IMR-90 (cell line): ENCODE measurements around the gene RHBDD2. TPM values are rescaled to one million over a fixed set of nuclear protein-coding genes. Genes with fewer than 3 reads are reported as not detected.
A peak's percentile ranks its signal among the peaks of the same experiment; 100 is the strongest.

Experiments
- ATAC-seq: fragments of 200-7000 bp; cut with Tn5 transposase; 2 replicates; pipeline ENCODE4 v1.9.1; 2020; ENCODE audit warnings: low read depth, mild to moderate bottlenecking, moderate library complexity
- BruUV-seq: library from RNA; stranded (reverse); fragments of 400-500 nt; replicated peaks from 2 replicates; lab custom pipeline; 2021; lab: Mats Ljungman, UMichigan
- CTCF ChIA-PET: fragments of 300-600 bp; formaldehyde crosslinking; extraction: SDS; loops from one replicate; lab custom pipeline; 2021; ENCODE audit warnings: antibody characterized with exemption; lab: Yijun Ruan, JAX
- POLR2A ChIA-PET: fragments of 300-600 bp; sonication (Branson Sonifier 250); formaldehyde crosslinking; loops from one replicate; lab custom pipeline; 2022; ENCODE audit warnings: antibody characterized with exemption; ENCODE audit not compliant: unreplicated experiment; lab: Charles Lee
- DNase-seq: peaks from one replicate; pipeline ENCODE4 v3.0.0; 2013
- H2AFZ ChIP-seq: replicated peaks from 2 replicates; pipeline ENCODE3; 2013; ENCODE audit warnings: low read length, mild to moderate bottlenecking; ENCODE audit not compliant: poor library complexity
- H2AK5ac ChIP-seq: 2 replicates; pipeline ENCODE4 v1.6.1; 2013; ENCODE audit warnings: low read depth, low read length, inconsistent platforms
- H2AK9ac ChIP-seq: replicated peaks from 2 replicates; pipeline ENCODE3; 2013; ENCODE audit warnings: mild to moderate bottlenecking, low read depth, low read length, moderate library complexity; ENCODE audit not compliant: poor library complexity
- H2BK120ac ChIP-seq: 2 replicates; pipeline ENCODE4 v1.6.1; 2013; ENCODE audit warnings: low read depth, low read length, inconsistent platforms
- H2BK15ac ChIP-seq: 3 replicates; pipeline ENCODE4 v1.6.1; 2013; ENCODE audit warnings: low read depth, low read length, inconsistent platforms
- H2BK20ac ChIP-seq: 2 replicates; pipeline ENCODE4 v1.6.1; 2013; ENCODE audit warnings: low read depth, mild to moderate bottlenecking, inconsistent platforms, low read length, moderate library complexity
- H2BK5ac ChIP-seq: 2 replicates; pipeline ENCODE4 v1.6.1; 2013; ENCODE audit warnings: mild to moderate bottlenecking, low read depth, low read length, inconsistent platforms; ENCODE audit not compliant: poor library complexity, severe bottlenecking
- H3K14ac ChIP-seq: replicated peaks from 2 replicates; pipeline ENCODE4 v1.6.1; 2013; ENCODE audit warnings: low read depth, low read length, inconsistent platforms
- H3K18ac ChIP-seq: 2 replicates; pipeline ENCODE4 v1.6.1; 2013; ENCODE audit warnings: low read depth, low read length, control low read depth
- H3K23ac ChIP-seq: 2 replicates; pipeline ENCODE4 v1.6.1; 2013; ENCODE audit warnings: low read depth, low read length, inconsistent platforms
- H3K27ac ChIP-seq: 2 replicates; pipeline ENCODE4 v1.5.1; 2013; ENCODE audit warnings: mild to moderate bottlenecking, control low read depth, low read length; ENCODE audit not compliant: insufficient read depth
- H3K27me3 ChIP-seq: 2 replicates; pipeline ENCODE4 v1.6.1; 2013; ENCODE audit warnings: low read length; ENCODE audit not compliant: control insufficient read depth, insufficient read depth
- H3K36me3 ChIP-seq: 2 replicates; pipeline ENCODE4 v1.6.1; 2013; ENCODE audit warnings: low read length, mixed read lengths; ENCODE audit not compliant: control insufficient read depth, insufficient read depth
- H3K4ac ChIP-seq: 2 replicates; pipeline ENCODE4 v1.6.1; 2013; ENCODE audit warnings: low read depth, low read length, inconsistent platforms
- H3K4me1 ChIP-seq: 2 replicates; pipeline ENCODE4 v1.6.1; 2013; ENCODE audit warnings: low read length, mixed read lengths; ENCODE audit not compliant: control insufficient read depth, insufficient read depth
- H3K4me2 ChIP-seq: 2 replicates; pipeline ENCODE4 v1.6.1; 2013; ENCODE audit warnings: low read depth, mild to moderate bottlenecking, control low read depth, low read length, moderate library complexity
- H3K4me3 ChIP-seq: 2 replicates; pipeline ENCODE4 v1.5.1; 2013; ENCODE audit warnings: low read depth, mild to moderate bottlenecking, control low read depth, low read length, moderate library complexity; ENCODE audit not compliant: insufficient read depth
- H3K56ac ChIP-seq: 2 replicates; pipeline ENCODE4 v1.6.1; 2013; ENCODE audit warnings: low read length, inconsistent platforms; ENCODE audit not compliant: insufficient read depth; ENCODE audit errors: extremely low read depth
- H3K79me1 ChIP-seq, 2 experiments: 2 replicates each; pipeline ENCODE4 v1.6.1; 2013; ENCODE audit warnings: low read length in 2 of 2, inconsistent platforms in 1 of 2, low read depth in 1 of 2
- H3K9ac ChIP-seq: 2 replicates; pipeline ENCODE4 v1.6.1; 2013; ENCODE audit warnings: low read depth, low read length, control low read depth
- H3K9me1 ChIP-seq: 2 replicates; pipeline ENCODE4 v1.6.1; 2013; ENCODE audit warnings: low read length, inconsistent platforms; ENCODE audit not compliant: insufficient read depth
- H3K9me3 ChIP-seq: 2 replicates; pipeline ENCODE4 v1.6.1; 2013; ENCODE audit warnings: low read length; ENCODE audit not compliant: control insufficient read depth, insufficient read depth
- H4K20me1 ChIP-seq: 2 replicates; pipeline ENCODE4 v1.6.1; 2013; ENCODE audit warnings: low read length, inconsistent platforms; ENCODE audit not compliant: insufficient read depth
- H4K5ac ChIP-seq: 2 replicates; pipeline ENCODE4 v1.6.1; 2013; ENCODE audit warnings: mild to moderate bottlenecking, low read depth, low read length, control low read depth
- H4K8ac ChIP-seq, 2 experiments: 2 replicates each; pipeline ENCODE4 v1.6.1; 2013; ENCODE audit warnings: low read depth in 2 of 2, low read length in 2 of 2, control low read depth in 1 of 2, inconsistent platforms in 1 of 2
- H4K91ac ChIP-seq: 2 replicates; pipeline ENCODE4 v1.6.1; 2013; ENCODE audit warnings: low read depth, low read length, inconsistent platforms; ENCODE audit not compliant: insufficient read depth
- BHLHE40 ChIP-seq: fragments of 150-350 bp; IDR thresholded peaks from 2 replicates; pipeline ENCODE4 v1.6.1; 2016; ENCODE audit warnings: mild to moderate bottlenecking, low read depth, low read length
- CEBPB ChIP-seq: IDR thresholded peaks from 2 replicates; pipeline ENCODE4 v1.6.1; 2012; ENCODE audit warnings: low read depth, low read length, improper control_type of control experiment
- FOS ChIP-seq: fragments of 150-350 bp; IDR thresholded peaks from 2 replicates; pipeline ENCODE4 v1.6.1; 2016; ENCODE audit warnings: low read depth, low read length
- MAFK ChIP-seq: IDR thresholded peaks from 2 replicates; pipeline ENCODE4 v1.6.1; 2012; ENCODE audit warnings: low read depth, low read length, improper control_type of control experiment
- MAZ ChIP-seq: IDR thresholded peaks from 2 replicates; pipeline ENCODE4 v1.6.1; 2012; ENCODE audit warnings: low read depth, mild to moderate bottlenecking, low read length, improper control_type of control experiment, moderate library complexity, borderline replicate concordance
- MXI1 ChIP-seq: IDR thresholded peaks from 2 replicates; pipeline ENCODE4 v1.6.1; 2012; ENCODE audit warnings: low read depth, mild to moderate bottlenecking, low read length, moderate library complexity, borderline replicate concordance
- NFE2L2 ChIP-seq: fragments of 150-350 bp; IDR thresholded peaks from 2 replicates; pipeline ENCODE4 v1.6.1; 2016; ENCODE audit warnings: low read depth, mild to moderate bottlenecking, low read length
- POLR2A ChIP-seq: IDR thresholded peaks from 2 replicates; pipeline ENCODE4 v1.6.1; 2012; ENCODE audit warnings: mild to moderate bottlenecking, low read depth, low read length
- RAD21 ChIP-seq: IDR thresholded peaks from 2 replicates; pipeline ENCODE4 v1.6.1; 2012; ENCODE audit warnings: low read length, improper control_type of control experiment
- RCOR1 ChIP-seq: IDR thresholded peaks from 2 replicates; pipeline ENCODE4 v1.6.1; 2012; ENCODE audit warnings: mild to moderate bottlenecking, low read length, improper control_type of control experiment; ENCODE audit not compliant: insufficient replicate concordance
- RFX5 ChIP-seq: IDR thresholded peaks from 2 replicates; pipeline ENCODE4 v1.8.0; 2012; ENCODE audit warnings: low read depth, mild to moderate bottlenecking, low read length, moderate library complexity
- SMC3 ChIP-seq: fragments of 150-350 bp; IDR thresholded peaks from 2 replicates; pipeline ENCODE4 v1.6.1; 2016; ENCODE audit warnings: low read depth, mild to moderate bottlenecking, antibody characterized with exemption, low read length, moderate library complexity
- WGBS, 2 experiments: methylation state at CpG; one replicate each; pipeline versions ENCODE4 v1.1.5 to v1.1.7; 2013; ENCODE audit warnings: missing lambda C conversion rate in 2 of 2; ENCODE audit not compliant: insufficient read length in 1 of 2; ENCODE audit errors: extremely low coverage in 2 of 2; 5-methylcytosine and 5-hydroxymethylcytosine counted together
- dilution Hi-C: fragments of 300-500 bp; cut with HindIII; formaldehyde crosslinking; loops from one replicate; pipeline ENCODE4 v1.14.3; 2018; ENCODE audit warnings: low sequenced_read_pairs; ENCODE audit not compliant: unreplicated experiment
- in situ Hi-C: fragments of 300-500 bp; cut with MboI; formaldehyde crosslinking; loops from 3 replicates; pipeline ENCODE4 v1.14.3; 2019; ENCODE audit warnings: low sequenced_read_pairs, inconsistent platforms, mixed read lengths
- intact Hi-C: fragments of 100-400 bp; cut with micrococcal nuclease; formaldehyde crosslinking; loops from 2 replicates; pipeline ENCODE4 v1.10.0; 2022
- polyA plus RNA-seq, 3 experiments: library from polyadenylated mRNA; depleted of rRNA; stranded (reverse); fragments of >200 nt; gene quantifications; 2 replicates each; pipeline ENCODE4 v1.2.3, GENCODE V29; 2012; ENCODE audit warnings: low replicate concordance in 1 of 3
- total RNA-seq: library from RNA; depleted of rRNA; stranded (reverse); fragments of >200 nt; gene quantifications from 2 replicates; pipeline ENCODE4 v1.2.3, GENCODE V29; 2012
- TF ChIP-seq, protein P1 (sequence below): fragments of 150-350 bp; IDR thresholded peaks from 2 replicates; pipeline ENCODE4 v1.6.1; 2017; ENCODE audit warnings: mild to moderate bottlenecking, antibody characterized with exemption, low read length, low read depth
- TF ChIP-seq, protein P2 (sequence below): conservative IDR thresholded peaks from 2 replicates; pipeline ENCODE4 v1.5.1; 2012; ENCODE audit warnings: mild to moderate bottlenecking, low read depth, low read length, improper control_type of control experiment
- TF ChIP-seq, protein P3 (sequence below): fragments of 150-350 bp; IDR thresholded peaks from 2 replicates; pipeline ENCODE4 v1.6.1; 2016; ENCODE audit warnings: low read depth, mild to moderate bottlenecking, low read length, moderate library complexity, borderline replicate concordance

RHBDD2 gene
- total and polyA plus RNA-seq, 2 of the 4 experiments (the other 2 are of a cell fraction) = 9.7 to 42.4 TPM

DNA sequence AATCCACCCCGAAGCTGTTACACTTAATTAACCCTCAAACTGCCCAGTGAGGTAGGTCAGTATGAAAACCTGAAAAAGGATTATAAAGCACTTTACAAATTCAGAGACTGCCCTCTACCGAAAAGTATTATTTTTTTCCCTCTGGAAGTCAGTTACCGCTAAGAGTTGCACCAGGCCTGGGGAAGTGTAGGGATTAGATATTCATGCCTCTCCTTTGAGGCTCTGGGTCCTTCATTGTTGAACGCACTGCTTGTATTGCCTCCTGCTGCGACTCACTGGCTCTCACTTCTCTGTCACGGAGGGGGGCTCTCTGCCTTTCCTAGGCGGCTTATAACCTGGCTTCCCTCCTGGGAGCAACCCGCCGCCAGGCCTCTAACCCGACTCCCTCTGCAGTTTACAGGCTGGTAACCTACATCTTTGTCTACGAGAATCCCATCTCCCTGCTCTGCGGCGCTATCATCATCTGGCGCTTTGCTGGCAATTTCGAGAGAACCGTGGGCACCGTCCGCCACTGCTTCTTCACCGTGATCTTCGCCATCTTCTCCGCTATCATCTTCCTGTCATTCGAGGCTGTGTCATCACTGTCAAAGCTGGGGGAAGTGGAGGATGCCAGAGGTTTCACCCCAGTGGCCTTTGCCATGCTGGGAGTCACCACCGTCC lies 2.7 kb downstream of the RHBDD2 start:
- WGBS, 2 experiments = 91% methylated on average over 16 of the region's 23 CpGs; no CpG with 5 or more reads in 1 of the 2 experiments

More for the DNA sequence above, 2.7 kb downstream of the RHBDD2 start:
- TF ChIP-seq BHLHE40 (no peak), FOS (no peak), SMC3 (no peak), RCOR1 (no peak), NFE2L2 (no peak), MAZ (no peak), MAFK (no peak), POLR2A (no peak), RAD21 (no peak), CEBPB (no peak), MXI1 (no peak), RFX5 (no peak)
- TF ChIP-seq, protein P1, sequence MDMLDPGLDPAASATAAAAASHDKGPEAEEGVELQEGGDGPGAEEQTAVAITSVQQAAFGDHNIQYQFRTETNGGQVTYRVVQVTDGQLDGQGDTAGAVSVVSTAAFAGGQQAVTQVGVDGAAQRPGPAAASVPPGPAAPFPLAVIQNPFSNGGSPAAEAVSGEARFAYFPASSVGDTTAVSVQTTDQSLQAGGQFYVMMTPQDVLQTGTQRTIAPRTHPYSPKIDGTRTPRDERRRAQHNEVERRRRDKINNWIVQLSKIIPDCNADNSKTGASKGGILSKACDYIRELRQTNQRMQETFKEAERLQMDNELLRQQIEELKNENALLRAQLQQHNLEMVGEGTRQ = no peak
- TF ChIP-seq, protein P2, sequence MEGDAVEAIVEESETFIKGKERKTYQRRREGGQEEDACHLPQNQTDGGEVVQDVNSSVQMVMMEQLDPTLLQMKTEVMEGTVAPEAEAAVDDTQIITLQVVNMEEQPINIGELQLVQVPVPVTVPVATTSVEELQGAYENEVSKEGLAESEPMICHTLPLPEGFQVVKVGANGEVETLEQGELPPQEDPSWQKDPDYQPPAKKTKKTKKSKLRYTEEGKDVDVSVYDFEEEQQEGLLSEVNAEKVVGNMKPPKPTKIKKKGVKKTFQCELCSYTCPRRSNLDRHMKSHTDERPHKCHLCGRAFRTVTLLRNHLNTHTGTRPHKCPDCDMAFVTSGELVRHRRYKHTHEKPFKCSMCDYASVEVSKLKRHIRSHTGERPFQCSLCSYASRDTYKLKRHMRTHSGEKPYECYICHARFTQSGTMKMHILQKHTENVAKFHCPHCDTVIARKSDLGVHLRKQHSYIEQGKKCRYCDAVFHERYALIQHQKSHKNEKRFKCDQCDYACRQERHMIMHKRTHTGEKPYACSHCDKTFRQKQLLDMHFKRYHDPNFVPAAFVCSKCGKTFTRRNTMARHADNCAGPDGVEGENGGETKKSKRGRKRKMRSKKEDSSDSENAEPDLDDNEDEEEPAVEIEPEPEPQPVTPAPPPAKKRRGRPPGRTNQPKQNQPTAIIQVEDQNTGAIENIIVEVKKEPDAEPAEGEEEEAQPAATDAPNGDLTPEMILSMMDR = no peak
- TF ChIP-seq, protein P3, sequence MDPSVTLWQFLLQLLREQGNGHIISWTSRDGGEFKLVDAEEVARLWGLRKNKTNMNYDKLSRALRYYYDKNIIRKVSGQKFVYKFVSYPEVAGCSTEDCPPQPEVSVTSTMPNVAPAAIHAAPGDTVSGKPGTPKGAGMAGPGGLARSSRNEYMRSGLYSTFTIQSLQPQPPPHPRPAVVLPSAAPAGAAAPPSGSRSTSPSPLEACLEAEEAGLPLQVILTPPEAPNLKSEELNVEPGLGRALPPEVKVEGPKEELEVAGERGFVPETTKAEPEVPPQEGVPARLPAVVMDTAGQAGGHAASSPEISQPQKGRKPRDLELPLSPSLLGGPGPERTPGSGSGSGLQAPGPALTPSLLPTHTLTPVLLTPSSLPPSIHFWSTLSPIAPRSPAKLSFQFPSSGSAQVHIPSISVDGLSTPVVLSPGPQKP = no peak
- intact Hi-C loops (no loop called here), dilution Hi-C loops (no loop called here), in situ Hi-C loops (no loop called here)
- POLR2A ChIA-PET = interaction anchor here (0.5 kb wide), 1 partner anchor 40 kb away, joined by 3 read pairs; no protein-coding TSS in a partner anchor
- no peak overlapping the region for H4K8ac ChIP-seq
- H3K18ac ChIP-seq = no peak overlapping the region
- no peak overlapping the region for H3K23ac ChIP-seq
- no peak overlapping the region for H4K91ac ChIP-seq
- no peak overlapping the region for H3K14ac ChIP-seq
- no peak overlapping the region for H2BK5ac ChIP-seq
- DNase-seq = no peak
- no peak for ATAC-seq
- peak overlapping the region; percentile 37 for H2AK9ac ChIP-seq
- no peak overlapping the region for H3K27ac ChIP-seq
- H3K9me3 ChIP-seq = no peaks in the 10 kb centered on the region
- H3K4ac ChIP-seq = no peak overlapping the region
- H3K27me3 ChIP-seq = no peaks in the 10 kb centered on the region
- peaks cover 15% of the 10 kb centered on the region for H3K9me1 ChIP-seq
- H3K36me3 ChIP-seq = peaks cover 40% of the 10 kb centered on the region
- no peak overlapping the region for H2BK120ac ChIP-seq
- CTCF ChIA-PET = no interaction called here
- no peak overlapping the region for H2AK5ac ChIP-seq
- H2AFZ ChIP-seq = no peak overlapping the region
- peaks cover 10% of the 10 kb centered on the region; the same call in 1 of the 2 replicates for H4K20me1 ChIP-seq
- H3K9ac ChIP-seq = no peak overlapping the region
- H2BK20ac ChIP-seq = no peak overlapping the region
- H3K4me2 ChIP-seq = no peak overlapping the region
- no peak overlapping the region for H2BK15ac ChIP-seq
- H4K5ac ChIP-seq = no peak overlapping the region
- no peak overlapping the region for H3K4me3 ChIP-seq
- H3K4me1 ChIP-seq = peaks cover 6% of the 10 kb centered on the region
- H3K79me1 ChIP-seq = peaks cover 24 to 50% of the 10 kb centered on the region in 2 experiments
- BruUV-seq = no TSS peak
- H3K56ac ChIP-seq = no peak overlapping the region
